H1 (cell line): Measurements from ENCODE around the gene SHISA9.
A peak's percentile ranks its signal among the peaks of the same experiment; 100 is the strongest.

Source experiments
- BRCA1 ChIP-seq: IDR thresholded peaks from 2 replicates; pipeline ENCODE4 v1.6.1; 2012; ENCODE audit warnings: low read depth, low read length, improper control_type of control experiment
- HDAC2 ChIP-seq, 2 experiments: fragments of 300-600 bp in 1 of 2; sonication (generic) in 1 of 2; IDR thresholded peaks; 2 replicates each; pipeline ENCODE4 v1.6.1; 2011 to 2012; ENCODE audit warnings: low read depth in 2 of 2, low read length in 2 of 2, mild to moderate bottlenecking in 2 of 2, moderate library complexity in 2 of 2, borderline replicate concordance in 1 of 2, inconsistent platforms in 1 of 2
- RAD21 ChIP-seq, 2 experiments: IDR thresholded peaks in 1 of 2; conservative IDR thresholded peaks in 1 of 2; 2 replicates each; pipeline ENCODE4 v1.6.1; 2011; ENCODE audit warnings: low read depth in 2 of 2, low read length in 2 of 2, improper control_type of control experiment in 1 of 2, inconsistent platforms in 1 of 2, mild to moderate bottlenecking in 1 of 2, moderate library complexity in 1 of 2
- SP1 ChIP-seq: IDR thresholded peaks from 2 replicates; pipeline ENCODE4 v1.6.1; 2011; ENCODE audit warnings: low read depth, low read length
- TF ChIP-seq, protein P1 (sequence below): IDR thresholded peaks from 2 replicates; pipeline ENCODE4 v1.6.1; 2012; ENCODE audit warnings: low read length, inconsistent platforms
- TF ChIP-seq, protein P2 (sequence below), 3 experiments: IDR thresholded peaks; 1 replicate in 2 of 3; 2 replicates in 1 of 3; pipeline versions ENCODE4 v1.5.1 to v1.6.1; 2011; ENCODE audit warnings: low read length in 3 of 3, mild to moderate bottlenecking in 3 of 3, inconsistent platforms in 2 of 3, low read depth in 1 of 3, moderate library complexity in 1 of 3; ENCODE audit not compliant: insufficient read depth in 1 of 3; ENCODE audit errors: control extremely low read depth in 1 of 3

DNA sequence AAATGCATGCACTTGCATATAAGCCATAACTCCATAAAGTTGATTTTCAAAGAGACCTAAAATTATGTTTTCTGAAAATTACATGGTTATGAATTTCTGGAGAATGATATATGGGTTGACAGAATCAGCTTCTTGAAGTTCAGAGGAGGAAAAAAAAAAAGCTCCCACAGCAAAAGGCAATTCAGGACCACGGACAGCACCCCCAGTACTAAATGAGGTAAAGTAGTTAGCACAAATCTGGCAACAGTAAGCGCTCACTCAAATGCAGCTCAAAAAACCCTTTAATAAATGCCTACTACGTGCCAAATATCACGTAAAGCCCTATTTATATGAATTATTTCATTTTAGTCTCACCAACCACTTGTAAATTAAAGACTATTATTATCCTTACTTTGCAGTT lies 135.2 kb downstream of the SHISA9 start:
- TF ChIP-seq, protein P1, sequence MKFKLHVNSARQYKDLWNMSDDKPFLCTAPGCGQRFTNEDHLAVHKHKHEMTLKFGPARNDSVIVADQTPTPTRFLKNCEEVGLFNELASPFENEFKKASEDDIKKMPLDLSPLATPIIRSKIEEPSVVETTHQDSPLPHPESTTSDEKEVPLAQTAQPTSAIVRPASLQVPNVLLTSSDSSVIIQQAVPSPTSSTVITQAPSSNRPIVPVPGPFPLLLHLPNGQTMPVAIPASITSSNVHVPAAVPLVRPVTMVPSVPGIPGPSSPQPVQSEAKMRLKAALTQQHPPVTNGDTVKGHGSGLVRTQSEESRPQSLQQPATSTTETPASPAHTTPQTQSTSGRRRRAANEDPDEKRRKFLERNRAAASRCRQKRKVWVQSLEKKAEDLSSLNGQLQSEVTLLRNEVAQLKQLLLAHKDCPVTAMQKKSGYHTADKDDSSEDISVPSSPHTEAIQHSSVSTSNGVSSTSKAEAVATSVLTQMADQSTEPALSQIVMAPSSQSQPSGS, result no peak
- TF ChIP-seq, protein P2, sequence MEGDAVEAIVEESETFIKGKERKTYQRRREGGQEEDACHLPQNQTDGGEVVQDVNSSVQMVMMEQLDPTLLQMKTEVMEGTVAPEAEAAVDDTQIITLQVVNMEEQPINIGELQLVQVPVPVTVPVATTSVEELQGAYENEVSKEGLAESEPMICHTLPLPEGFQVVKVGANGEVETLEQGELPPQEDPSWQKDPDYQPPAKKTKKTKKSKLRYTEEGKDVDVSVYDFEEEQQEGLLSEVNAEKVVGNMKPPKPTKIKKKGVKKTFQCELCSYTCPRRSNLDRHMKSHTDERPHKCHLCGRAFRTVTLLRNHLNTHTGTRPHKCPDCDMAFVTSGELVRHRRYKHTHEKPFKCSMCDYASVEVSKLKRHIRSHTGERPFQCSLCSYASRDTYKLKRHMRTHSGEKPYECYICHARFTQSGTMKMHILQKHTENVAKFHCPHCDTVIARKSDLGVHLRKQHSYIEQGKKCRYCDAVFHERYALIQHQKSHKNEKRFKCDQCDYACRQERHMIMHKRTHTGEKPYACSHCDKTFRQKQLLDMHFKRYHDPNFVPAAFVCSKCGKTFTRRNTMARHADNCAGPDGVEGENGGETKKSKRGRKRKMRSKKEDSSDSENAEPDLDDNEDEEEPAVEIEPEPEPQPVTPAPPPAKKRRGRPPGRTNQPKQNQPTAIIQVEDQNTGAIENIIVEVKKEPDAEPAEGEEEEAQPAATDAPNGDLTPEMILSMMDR (IDR thresholded peaks at IDR 0.05; ENCODE audit: control extremely low read depth in 1 of 3, insufficient read depth in 1 of 3, low read depth in 1 of 3, low read length in 3 of 3), result no peak
- TF ChIP-seq RAD21 (IDR thresholded peaks at IDR 0.05 in 1 of 2, conservative IDR thresholded peaks at IDR 0.05 in 1 of 2; ENCODE audit: low read depth in 2 of 2, low read length in 2 of 2) (peak in 1 of 2 experiments; percentile 13; a peak in 1 of 4 replicates), BRCA1 (no peak), HDAC2 (IDR thresholded peaks at IDR 0.05; ENCODE audit: borderline replicate concordance in 1 of 2, low read depth in 2 of 2, low read length in 2 of 2) (no peak), SP1 (no peak)
